Measurements from ENCODE around the gene EIF4EBP3.

EIF4EBP3 gene

DNA sequence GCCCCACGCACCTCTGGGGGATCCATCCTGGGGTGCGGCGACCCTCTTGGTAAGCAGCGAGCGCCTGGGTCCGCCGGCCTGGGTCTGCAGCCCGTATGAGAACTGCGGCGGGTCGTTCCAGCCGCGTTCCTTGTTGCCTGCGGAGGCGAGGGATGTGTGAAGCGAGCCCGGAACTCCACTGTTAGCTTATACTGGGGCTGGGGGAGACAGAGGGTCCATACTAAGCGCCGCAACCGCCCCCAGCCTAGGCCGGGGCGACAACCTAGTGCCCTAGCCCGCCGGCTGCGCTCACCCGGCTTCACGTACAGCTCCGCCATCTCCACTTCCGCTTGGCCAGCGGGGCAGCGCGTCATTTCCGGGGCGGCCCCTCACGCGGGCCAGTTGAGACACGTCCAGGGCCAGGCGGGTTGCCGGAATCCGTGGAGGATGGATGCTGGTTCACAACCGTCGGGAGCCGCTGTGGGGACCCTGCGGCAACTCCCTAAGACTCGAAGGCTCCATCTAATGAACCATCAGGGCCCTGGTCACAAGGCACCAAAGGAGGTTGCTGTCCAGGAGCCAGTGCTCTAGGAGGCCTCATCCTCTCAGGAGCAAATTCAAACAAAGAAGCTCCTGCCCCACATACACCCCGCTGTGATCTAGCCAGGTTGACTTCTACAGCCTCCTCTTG, 9.8 kb downstream of the EIF4EBP3 start, which contains the start of gene SRA1:
SRA1 (minus strand) TSS at position 338 of the 670 bp plus-strand sequence; CDS start at position 317, 21 bp downstream.
- DNase-seq (ENCODE audit: low spot score): peak; percentile 91

DNA sequence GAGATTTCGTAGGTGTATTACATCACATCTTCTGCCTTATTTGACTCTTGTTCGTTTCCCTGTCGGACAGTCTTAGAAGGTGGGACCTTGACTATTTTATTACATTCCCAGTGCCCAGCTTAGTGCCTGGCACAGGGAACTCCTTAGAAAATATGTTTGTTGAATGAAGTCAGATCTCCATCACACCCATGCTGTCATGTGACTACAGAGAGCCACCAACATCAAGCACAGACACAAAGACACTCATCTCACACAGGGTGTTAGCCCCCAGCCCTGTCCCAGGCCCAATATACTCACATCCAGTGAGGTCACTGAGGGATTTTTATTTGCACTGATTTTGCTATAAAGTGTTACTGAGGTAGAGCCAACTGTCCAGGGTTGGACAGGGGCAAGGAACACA, 10.5 kb downstream of the EIF4EBP3 start:
- no peak for DNase-seq (ENCODE audit: low spot score)

DNA sequence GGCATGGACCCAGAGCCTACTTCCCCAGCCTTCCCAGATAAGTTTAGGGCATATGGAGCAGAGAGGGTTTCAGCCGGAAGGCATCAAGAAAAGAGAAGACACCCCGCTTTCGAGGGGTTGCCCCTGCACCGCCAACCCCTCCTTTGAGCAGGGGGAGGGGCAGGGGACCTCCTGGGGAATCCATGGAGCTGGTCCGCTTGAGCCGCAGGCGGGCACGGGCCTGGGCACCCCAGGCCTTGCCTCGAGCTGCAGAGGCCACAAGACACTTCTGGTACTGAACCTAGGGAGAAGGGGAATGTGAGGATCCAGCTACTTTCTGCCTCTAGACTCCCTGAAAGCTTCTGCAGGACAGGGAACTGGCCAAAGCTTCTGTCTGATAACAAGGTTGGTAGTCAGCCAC, 11.1 kb downstream of the EIF4EBP3 start:
- DNase-seq (ENCODE audit: low spot score): no peak

DNA sequence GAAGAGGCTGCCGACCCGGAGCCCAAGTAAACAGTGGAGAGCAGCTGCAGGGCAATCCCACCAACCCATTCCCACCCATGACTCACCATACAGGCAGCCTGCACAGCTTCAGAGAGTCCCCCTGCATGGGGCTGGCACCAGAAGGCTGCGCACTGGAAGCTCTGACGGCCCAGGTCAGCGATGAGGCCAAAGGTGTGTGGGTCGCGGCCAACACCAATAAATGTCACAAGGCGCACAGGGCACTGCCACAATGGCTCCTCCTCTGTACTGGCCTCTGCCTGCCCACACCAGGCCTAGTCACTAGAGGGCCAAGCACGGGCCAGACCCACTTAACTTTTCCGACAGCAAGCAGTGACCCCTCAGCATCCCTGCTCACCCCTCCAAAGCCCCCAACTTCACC, 12.8 kb downstream of the EIF4EBP3 start:
- DNase-seq (ENCODE audit: low spot score): no peak

DNA sequence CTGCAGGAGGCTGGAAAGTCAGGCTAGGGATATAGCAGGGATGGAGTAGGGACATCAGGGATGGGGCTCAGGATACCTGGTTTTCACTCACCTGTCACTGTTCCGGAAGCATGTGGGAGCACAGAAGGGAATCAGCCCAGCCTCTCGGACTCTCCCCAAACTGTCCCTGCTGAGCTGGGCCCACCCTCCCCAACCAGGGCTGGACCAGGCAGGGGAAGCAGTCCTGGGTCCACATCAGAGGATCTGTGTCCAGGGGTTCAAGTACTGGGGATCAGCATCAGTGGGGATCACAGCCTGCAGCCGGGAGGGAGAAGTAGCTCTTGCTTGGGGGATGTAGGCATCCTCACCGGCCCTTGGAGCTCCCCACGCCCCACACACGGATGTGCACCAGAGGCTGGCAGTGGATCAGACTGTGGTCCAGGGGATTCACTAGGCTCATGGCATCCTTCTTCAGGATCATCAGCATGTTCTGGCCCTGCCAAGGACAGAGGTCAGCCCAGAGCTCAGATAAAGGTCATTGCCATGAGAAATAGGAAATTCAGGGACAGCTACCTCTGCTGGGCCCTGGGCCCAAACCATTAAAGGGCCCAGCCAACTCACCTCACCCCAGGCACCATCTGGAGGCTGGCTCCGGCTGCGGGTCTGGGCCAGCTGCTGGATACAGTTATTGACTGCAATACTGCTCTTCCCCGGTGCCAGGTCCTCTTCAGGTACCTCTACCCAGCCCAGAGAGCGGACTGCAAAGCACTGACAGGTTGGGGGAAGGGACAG, 14.5 kb downstream of the EIF4EBP3 start:
- DNase-seq (ENCODE audit: low spot score): no peak

DNA sequence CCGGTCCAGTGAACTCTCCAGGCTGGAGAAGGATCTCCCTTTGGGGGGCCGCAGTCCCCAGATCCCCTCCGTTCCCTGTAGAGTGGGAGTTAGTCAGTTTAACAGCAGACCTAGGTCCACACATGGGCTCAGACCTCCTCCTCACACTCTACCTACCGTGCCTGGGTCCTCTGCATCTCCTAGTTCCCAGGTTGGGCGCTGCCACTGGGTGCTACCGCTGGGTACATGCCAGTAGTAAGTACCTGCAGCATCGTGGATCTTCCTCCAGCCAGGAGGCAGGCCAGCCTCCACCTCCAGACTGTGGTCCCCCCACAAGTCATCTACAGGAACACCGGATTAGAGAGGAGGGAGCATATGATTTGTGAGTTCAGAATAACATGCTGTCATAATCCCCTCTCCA, 16.1 kb downstream of the EIF4EBP3 start:
- DNase-seq (ENCODE audit: low spot score): no peak

DNA sequence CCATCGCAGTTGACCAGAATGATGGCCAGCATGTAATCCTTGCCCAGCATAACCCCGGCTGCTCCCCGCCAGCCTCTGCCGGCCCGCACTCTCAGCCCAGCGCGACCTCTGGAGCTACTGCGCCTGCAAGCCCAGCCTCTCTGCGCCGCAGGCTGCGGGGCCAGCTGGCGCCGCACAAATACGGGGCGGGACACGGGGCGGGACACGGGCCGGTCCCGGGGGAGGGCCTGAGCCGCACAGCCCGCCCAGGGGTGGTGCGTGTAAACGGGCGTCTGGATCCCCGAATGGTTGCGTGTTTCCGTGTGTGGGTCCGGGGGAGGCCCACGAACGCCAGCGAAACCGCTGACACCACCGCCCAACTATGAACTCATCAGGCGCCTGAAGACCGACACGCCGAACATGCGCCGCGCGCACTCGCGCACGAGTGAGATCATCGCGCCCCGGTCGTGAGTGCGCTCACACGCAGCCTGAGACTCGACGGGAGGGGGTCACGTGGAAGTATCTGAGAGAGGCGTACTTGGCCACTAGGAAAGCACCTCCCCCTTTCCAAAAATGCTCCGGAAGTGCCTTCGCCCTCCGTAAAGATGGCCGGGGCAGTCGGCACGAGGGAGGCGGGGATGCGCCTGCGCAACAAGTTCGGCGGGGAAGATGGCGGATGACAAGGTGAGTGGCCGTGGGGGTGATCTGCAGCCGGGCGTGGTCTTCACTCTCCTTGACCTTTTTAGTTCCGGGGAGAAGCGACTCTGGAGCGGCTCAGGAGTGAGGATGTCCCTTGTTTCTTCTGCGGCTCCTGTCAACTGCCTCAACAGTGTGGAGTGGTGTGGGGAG, 16.9 kb downstream of the EIF4EBP3 start, which contains the start of the genes APBB3 and SLC35A4:
APBB3 (minus strand) TSS at position 403 of the 828 bp plus-strand sequence; CDS start at position 50, 353 bp downstream.
SLC35A4 (plus strand) TSS at position 633 of the 828 bp plus-strand sequence. CDS start 2,342 bp downstream, outside the sequence.
- peak; percentile 99 for DNase-seq (ENCODE audit: low spot score)

DNA sequence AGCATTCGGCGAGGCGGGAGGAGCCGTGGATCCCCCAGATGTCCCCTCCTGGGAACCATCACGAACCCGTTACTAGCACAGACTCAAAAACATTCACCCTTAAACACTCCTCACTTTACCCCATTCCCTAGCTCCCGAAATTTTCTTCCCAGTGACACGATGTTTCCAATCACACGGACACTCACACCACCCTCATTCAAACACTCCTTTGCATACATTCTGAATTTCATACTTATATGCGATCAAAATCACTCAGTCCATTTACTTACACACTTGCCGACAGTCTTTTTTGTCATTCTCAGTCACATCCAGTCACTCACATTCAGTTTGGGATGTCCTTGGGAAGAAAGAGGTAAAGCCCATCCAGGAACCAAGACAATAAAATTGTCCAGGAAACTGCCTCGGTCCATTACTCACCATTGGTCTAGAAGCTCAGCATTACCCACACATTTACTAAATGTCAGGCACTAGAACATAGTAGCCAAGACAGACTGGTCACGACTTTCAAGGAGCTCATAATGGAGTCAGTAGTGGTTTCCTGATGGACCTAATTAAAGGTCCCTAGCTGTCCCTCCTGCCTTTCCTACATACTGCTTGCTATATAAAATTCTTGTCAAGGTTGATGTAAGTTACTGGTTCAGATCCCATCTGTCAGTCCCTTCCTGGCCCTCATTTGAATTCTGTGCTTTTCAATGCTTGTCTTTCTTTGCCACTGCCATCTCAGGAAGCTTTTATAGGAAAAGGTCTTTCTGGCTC, 17.7 kb downstream of the EIF4EBP3 start:
- peak; percentile 39 for DNase-seq (ENCODE audit: low spot score)

DNA sequence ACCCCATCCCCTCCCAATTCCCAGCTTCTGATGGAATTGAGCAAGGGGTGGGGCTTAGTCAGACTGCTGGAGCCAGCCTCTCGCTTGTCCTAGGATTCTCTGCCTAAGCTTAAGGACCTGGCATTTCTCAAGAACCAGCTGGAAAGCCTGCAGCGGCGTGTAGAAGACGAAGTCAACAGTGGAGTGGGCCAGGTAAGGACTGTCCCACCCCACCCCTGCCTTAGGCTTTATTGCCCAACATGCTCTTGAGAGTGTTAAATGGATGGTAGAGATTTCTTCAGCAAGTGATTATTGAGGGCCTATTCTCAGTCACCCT, 18.3 kb downstream of the EIF4EBP3 start:
- DNase-seq (ENCODE audit: low spot score): no peak

DNA sequence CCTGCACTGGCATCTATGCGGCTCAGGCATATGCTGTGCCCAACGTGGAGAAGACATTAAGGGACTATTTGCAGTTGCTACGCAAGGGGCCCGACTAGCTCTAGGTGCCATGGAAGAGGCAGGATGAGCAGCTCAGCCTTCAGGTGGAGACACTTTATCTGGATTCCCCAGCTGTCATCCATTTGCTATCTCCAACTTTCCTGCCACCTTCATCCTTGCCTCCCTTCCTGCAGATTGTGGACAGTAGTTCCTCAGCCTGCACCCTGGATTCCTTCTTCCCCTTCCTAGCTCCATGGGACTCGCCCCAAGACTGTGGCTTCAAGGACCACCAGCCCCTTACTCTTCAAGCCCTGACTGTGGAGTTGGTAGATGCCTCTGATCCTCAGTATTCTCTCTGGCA, 19.2 kb downstream of the EIF4EBP3 start:
- DNase-seq (ENCODE audit: low spot score): no peak

DNA sequence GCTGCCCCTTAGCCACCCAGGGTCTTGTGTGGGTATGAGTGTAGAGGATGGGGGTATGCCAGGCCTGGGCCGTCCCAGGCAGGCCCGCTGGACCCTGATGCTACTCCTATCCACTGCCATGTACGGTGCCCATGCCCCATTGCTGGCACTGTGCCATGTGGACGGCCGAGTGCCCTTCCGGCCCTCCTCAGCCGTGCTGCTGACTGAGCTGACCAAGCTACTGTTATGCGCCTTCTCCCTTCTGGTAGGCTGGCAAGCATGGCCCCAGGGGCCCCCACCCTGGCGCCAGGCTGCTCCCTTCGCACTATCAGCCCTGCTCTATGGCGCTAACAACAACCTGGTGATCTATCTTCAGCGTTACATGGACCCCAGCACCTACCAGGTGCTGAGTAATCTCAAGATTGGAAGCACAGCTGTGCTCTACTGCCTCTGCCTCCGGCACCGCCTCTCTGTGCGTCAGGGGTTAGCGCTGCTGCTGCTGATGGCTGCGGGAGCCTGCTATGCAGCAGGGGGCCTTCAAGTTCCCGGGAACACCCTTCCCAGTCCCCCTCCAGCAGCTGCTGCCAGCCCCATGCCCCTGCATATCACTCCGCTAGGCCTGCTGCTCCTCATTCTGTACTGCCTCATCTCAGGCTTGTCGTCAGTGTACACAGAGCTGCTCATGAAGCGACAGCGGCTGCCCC, 19.8 kb downstream of the EIF4EBP3 start:
- no peak for DNase-seq (ENCODE audit: low spot score)

DNA sequence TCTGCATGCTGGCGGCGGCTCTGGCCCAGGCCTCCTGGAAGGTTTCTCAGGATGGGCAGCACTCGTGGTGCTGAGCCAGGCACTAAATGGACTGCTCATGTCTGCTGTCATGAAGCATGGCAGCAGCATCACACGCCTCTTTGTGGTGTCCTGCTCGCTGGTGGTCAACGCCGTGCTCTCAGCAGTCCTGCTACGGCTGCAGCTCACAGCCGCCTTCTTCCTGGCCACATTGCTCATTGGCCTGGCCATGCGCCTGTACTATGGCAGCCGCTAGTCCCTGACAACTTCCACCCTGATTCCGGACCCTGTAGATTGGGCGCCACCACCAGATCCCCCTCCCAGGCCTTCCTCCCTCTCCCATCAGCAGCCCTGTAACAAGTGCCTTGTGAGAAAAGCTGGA, 20.4 kb downstream of the EIF4EBP3 start:
- no peak for DNase-seq (ENCODE audit: low spot score)

DNA sequence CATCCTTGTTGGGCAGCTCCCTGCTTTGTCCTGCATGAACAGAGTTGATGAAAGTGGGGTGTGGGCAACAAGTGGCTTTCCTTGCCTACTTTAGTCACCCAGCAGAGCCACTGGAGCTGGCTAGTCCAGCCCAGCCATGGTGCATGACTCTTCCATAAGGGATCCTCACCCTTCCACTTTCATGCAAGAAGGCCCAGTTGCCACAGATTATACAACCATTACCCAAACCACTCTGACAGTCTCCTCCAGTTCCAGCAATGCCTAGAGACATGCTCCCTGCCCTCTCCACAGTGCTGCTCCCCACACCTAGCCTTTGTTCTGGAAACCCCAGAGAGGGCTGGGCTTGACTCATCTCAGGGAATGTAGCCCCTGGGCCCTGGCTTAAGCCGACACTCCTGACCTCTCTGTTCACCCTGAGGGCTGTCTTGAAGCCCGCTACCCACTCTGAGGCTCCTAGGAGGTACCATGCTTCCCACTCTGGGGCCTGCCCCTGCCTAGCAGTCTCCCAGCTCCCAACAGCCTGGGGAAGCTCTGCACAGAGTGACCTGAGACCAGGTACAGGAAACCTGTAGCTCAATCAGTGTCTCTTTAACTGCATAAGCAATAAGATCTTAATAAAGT, 21.1 kb downstream of the EIF4EBP3 start:
- DNase-seq (ENCODE audit: low spot score): no peak

DNA sequence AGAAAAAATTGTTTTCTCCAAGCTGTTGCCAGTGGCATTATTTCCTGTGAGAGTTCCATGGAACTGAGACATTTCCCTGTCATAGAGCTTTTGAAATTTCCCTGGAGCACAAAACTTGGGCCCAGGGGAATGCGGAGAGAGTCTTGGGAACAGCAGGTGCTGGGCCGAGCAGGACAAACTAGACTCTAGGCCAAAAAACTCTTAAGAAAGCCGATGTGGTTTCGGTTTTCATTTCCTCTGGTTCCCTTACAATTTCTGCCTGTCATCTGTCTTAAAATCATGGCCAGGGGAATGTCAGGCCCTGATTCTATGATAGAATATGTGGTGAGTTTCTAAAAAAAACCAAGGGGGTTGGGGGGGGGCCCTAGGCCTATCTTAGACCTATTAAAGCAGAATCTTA, 21.7 kb downstream of the EIF4EBP3 start:
- DNase-seq (ENCODE audit: low spot score): peak; percentile 55

DNA sequence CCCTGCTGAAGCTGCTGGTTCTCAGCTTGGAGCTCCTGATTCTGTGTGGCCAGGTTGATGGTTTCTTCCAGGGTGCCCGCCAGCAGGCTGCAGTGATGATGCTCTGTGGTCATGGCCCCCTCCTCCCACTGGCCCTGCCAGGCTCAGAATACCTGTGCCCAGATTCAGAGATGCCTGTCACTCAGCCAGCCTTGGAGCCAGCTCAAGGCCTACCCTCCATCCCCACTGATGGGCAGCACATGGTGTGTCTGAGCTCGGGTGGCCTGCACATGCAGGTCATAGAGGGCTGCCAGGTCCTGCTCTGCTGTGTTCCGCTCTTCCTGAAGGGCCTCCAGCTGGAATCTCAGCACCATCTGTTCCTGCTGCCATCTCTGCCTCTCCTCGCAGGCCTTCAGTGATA, 22.6 kb downstream of the EIF4EBP3 start:
- DNase-seq (ENCODE audit: low spot score): no peak

DNA sequence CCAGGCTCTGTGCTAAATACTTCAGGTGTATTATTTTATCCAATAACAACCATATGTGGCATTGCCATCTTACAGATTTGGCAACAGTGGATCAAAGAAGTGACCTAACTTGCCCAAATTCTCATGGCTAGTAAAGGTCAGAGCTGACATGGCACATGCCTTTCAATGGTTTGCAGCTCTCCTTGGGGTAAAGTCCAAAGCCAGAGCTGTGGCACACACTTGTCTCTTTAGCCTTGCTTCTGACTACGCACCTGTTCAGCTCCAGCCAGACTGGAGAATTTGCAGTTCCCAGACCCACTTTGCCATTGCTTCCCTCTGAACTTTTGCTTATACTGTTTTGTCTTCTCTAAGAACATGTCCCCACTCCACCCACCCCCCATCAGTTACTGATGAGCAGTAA, 23.0 kb downstream of the EIF4EBP3 start:
- DNase-seq (ENCODE audit: low spot score): no peak

DNA sequence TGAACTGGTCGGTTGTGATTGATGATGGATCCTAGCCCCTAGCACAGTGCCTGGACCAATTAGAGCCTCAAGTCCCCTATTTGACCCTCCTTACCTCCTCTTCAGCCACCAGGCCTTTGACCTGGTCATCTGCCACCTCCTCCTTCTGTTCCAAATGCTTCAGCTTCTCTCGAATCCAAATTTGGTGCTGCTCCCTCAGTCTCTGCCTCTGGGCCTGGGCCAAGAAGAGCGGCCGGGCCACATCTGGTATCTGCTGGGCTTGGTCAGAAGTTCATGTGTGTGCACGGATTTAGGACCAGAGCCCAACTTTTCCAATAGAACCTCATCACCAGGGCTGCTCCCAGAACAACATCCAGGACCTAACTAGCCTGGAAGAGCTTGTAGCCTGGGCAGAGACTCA, 23.6 kb downstream of the EIF4EBP3 start:
- DNase-seq (ENCODE audit: low spot score): no peak

DNA sequence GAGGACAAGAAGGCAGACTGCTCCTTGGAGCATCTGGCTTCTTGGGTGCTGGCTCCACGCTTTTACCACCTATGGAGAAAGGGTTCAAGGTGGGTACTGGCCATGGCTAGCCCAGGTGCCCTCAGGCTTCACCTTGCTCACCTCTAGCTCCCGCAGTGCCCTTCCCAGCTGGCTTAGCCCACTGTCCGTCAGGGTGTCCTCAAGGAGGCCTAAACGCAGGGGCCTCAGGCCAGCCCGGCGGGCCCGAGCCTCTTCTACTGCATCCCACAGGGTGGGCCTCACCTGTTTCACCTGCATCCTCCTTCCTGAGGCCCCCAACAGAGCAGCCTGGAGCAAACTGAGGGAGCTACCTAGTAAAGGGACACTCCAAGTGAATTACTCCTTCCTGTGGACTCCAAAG, 26.2 kb downstream of the EIF4EBP3 start:
- DNase-seq (ENCODE audit: low spot score): no peak

DNA sequence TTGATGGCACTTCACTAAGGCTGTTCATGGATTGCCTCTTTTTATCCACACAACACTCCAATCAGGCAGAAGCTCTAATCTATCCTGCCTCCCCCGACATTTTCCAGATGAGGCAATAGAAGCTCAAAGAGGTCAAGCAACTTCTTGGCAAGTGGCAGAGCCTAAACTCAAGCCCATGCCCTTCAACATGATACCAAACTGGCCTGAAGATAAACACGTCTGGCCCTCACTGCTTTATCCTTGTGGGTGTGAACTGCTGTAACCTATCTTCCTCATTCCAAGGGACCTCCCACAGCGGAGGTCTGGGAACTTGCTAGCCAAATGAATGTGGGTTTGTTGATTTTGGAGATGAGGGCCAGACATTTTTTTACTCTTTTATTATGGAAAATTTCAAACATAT, 26.7 kb downstream of the EIF4EBP3 start:
- DNase-seq (ENCODE audit: low spot score): no peak

DNA sequence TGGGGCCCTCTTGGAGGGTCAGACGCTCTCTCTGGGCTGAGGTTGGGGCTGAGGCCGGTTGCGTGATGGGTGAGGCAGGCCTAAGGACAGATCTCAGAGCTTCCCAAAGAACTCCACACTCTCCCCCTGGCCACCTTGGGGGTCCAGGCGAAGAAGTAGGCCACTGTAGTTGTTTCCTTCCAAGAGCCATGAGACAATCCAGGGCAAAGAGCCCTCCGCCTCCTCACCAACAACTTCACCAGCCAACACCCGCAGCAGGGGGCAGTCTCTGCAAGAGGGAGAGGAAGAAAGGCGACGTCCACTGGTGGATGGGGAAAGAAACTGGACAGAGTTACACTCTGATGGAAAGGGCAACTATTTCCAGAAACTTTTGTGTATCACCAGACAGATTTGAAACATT, 27.8 kb downstream of the EIF4EBP3 start:
- peak; percentile 80 for DNase-seq (ENCODE audit: low spot score)

DNA sequence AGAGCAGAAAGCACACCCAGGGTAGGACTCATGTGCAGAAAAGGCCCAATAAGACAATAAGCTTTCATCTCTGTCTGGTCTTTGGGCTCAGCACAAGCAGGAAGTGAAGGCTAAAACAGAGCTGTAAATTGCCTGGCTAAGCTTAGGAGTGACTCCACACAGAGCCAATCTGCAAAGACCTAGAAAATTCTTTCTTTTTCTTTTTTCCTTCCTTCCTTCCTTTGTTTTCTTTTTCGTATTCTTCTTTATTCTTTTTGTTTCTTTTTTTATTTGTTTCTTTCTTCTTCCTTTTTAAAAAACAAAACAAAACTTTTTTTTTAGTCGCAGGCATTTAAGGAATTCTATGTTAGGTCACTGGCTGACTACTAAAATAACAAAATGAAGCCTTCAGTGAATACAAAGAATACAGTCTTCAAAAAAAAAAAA, 29.3 kb downstream of the EIF4EBP3 start:
- DNase-seq (ENCODE audit: low spot score): no peak
